NB4 (cell line): ENCODE results near the gene P2RY2.
A peak's percentile ranks its signal among the peaks of the same experiment; 100 is the strongest.

Experiments
- DNase-seq: peaks from one replicate; pipeline ENCODE4 v3.0.0; 2010; ENCODE audit warnings: low read depth
- H3K4me3 ChIP-seq: one replicate; pipeline ENCODE4 v1.5.1; 2011; ENCODE audit warnings: mild to moderate bottlenecking, low read depth, low read length, moderate library complexity
- MYC ChIP-seq: IDR thresholded peaks from 2 replicates; pipeline ENCODE4 v1.6.1; 2011; ENCODE audit warnings: low read depth, low read length
- POLR2A ChIP-seq: IDR thresholded peaks from 2 replicates; pipeline ENCODE4 v1.6.1; 2011; ENCODE audit warnings: mild to moderate bottlenecking; ENCODE audit not compliant: insufficient read length; ENCODE audit errors: extremely low read depth
- TF ChIP-seq, protein P1 (sequence below): IDR thresholded peaks from 2 replicates; pipeline ENCODE4 v1.6.1; 2011; ENCODE audit warnings: low read depth, low read length
- TF ChIP-seq, protein P2 (sequence below): IDR thresholded peaks from one replicate; pipeline ENCODE4 v1.5.1; 2012; ENCODE audit warnings: low read depth, low read length

Gene P2RY2

DNA sequence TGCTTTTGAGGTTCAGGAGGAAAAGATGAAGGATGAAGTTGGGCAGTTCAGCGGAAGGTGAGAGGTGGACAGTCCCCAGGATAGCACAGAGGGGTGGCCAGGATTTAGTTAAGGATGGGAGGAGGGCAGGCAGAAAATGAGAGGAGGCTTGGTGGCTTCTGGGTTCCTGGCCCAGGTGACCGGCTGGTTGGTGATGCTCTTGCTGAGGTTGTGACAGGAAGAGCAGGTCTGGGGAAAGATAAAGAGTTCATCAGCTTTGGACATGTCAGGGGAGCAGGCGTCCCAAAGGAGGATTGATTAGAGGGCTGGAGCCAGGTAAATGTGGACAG is 27.6 kb upstream of the P2RY2 start:
- TF ChIP-seq, protein P1, sequence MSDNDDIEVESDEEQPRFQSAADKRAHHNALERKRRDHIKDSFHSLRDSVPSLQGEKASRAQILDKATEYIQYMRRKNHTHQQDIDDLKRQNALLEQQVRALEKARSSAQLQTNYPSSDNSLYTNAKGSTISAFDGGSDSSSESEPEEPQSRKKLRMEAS, result no peak
- TF ChIP-seq POLR2A, result no peak
- TF ChIP-seq, protein P2, sequence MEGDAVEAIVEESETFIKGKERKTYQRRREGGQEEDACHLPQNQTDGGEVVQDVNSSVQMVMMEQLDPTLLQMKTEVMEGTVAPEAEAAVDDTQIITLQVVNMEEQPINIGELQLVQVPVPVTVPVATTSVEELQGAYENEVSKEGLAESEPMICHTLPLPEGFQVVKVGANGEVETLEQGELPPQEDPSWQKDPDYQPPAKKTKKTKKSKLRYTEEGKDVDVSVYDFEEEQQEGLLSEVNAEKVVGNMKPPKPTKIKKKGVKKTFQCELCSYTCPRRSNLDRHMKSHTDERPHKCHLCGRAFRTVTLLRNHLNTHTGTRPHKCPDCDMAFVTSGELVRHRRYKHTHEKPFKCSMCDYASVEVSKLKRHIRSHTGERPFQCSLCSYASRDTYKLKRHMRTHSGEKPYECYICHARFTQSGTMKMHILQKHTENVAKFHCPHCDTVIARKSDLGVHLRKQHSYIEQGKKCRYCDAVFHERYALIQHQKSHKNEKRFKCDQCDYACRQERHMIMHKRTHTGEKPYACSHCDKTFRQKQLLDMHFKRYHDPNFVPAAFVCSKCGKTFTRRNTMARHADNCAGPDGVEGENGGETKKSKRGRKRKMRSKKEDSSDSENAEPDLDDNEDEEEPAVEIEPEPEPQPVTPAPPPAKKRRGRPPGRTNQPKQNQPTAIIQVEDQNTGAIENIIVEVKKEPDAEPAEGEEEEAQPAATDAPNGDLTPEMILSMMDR, result no peak
- no peak for TF ChIP-seq MYC
- no peak overlapping the region for H3K4me3 ChIP-seq
- DNase-seq, result no peak

DNA sequence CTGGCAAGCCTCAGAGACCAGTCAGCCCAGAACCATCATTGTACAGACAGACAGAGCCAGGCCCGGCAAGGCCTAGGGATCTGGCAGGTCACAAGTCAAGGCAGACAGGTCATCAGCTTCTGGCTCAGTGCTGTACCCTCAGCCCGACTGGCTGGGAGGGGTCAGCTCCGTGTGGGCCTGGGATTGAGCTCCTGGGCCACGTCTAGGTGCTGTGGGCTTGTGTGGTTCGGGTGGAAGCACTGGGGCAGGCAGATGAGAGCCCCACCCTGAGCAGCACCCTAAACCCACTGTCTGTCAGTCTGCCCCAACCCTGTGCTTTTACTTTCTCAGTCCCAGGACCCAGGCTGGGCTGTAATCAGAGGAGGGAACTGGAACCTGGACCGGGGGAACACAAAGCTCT is 26.9 kb upstream of the P2RY2 start:
- DNase-seq, result no peak
- TF ChIP-seq MYC (no peak), POLR2A (no peak)
- TF ChIP-seq, protein P1, result no peak
- TF ChIP-seq, protein P2, result no peak

DNA sequence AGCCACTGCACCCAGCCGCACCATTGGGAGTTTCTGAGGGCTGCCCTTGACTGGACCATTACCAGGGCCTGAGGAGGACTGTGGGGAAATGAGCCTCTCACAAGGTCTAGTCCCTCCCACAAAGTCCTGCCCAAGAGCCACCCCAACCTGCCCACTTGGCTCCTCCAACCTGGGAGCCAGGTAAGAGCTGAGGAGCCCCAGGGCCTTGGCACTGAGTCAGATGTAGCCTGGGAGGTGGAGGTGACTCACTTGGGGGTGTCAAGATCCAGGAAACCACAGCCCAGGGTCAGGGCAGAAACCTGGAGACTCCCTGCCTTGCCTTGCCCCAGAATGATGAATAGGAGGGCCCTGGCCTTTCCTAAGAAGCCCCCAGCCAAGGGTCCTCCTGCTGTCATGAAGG is 25.8 kb upstream of the P2RY2 start:
- DNase-seq, result peak; percentile 59
- TF ChIP-seq, protein P2, result no peak
- no peak for TF ChIP-seq POLR2A
- TF ChIP-seq, protein P1, result no peak
- TF ChIP-seq MYC, result no peak
- no peak overlapping the region for H3K4me3 ChIP-seq

More for the DNA sequence above, 26.9 kb upstream of the P2RY2 start:
- H3K4me3 ChIP-seq, result no peak overlapping the region

DNA sequence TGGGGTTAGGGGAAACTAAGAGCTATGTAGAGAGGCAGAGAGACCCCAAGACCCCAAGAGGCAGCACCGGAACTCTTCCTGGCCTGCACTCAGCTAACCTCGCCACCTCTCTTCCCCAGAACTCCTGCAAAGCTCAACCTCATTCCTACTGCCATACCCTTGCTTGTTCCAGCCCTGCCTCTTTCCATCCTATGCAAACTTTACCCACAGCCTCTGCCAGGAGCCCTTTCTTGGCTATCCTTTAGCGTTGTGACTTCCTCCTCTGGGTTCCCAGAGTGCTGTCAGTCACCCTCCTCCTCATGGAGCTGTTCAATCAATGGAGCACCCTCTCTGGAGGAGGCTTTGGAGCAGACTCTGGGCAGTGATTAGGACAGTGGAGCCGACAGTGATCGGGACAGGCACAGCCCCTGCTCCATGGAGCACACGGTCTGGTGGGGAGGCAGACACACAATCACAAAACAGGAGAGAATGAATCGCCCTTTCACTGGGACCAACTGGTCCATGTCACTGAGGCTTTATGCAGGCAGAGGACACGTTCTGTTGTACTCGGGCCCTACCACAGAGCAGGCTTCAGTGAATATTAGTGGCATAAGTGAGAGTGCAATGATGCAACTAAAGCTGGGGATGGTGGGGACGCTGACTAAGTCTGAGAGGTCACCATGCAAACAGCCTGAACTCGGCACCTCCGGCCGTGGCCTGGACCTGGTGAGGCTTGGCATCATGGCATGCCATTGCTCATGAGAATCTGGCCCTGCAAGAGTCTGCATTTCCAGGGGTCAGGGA is 24.6 kb upstream of the P2RY2 start:
- DNase-seq, result no peak
- no peak overlapping the region for H3K4me3 ChIP-seq
- TF ChIP-seq, protein P1, result no peak
- TF ChIP-seq, protein P2, result no peak
- TF ChIP-seq POLR2A (no peak), MYC (no peak)

DNA sequence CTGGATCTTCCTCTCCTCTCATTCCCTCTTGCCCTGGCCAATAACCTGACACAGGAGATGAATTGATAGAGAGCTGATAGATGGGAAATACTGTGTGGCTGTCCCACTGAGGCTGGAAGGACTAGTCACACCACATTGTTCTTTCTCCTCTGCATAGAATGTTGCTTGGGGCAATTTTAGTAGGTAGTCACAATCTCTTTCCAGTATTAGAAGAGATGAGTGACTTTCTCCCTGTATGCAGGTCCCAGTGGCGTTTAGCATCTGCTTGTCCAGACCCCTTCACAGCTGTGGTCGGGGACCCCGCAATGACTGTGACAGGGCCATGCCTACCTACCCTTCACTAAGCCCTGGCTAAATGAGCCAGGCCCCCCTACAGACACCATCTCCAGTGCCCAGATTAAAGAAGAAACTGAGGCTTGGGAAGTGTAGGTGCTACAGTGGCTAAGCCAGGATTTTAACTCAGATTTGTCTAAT is 24.0 kb upstream of the P2RY2 start:
- no peak for DNase-seq
- H3K4me3 ChIP-seq, result no peak overlapping the region
- no peak for TF ChIP-seq MYC
- TF ChIP-seq, protein P2, result no peak
- TF ChIP-seq, protein P1, result no peak
